ENCODE results near the gene RAB32.

- TF ChIP-seq CTCF (IDR thresholded peaks at IDR 0.05; ENCODE audit: borderline replicate concordance, extremely low read depth, low read length, poor library complexity, severe bottlenecking) (no peak), EZH2 (IDR thresholded peaks at IDR 0.05; ENCODE audit: borderline replicate concordance, low read depth, low read length, severe bottlenecking) (no peak)
Observed at GRCh38 chr6:146545581-146545980, 1.9 kb downstream of the RAB32 start.
